Measurements from ENCODE around the gene SEC24C.

GRCh38 chr10:73796766-73797165 is 52.6 kb downstream of the SEC24C start:
- TF ChIP-seq BHLHE40 (IDR thresholded peaks at IDR 0.05; ENCODE audit: borderline replicate concordance): no peak
- no peak for TF ChIP-seq SP1 (IDR thresholded peaks at IDR 0.05)
- TF ChIP-seq ZNF384 (IDR thresholded peaks at IDR 0.05): no peak
- TF ChIP-seq TARDBP (IDR thresholded peaks at IDR 0.05): no peak
- no peak for TF ChIP-seq HDGF (IDR thresholded peaks at IDR 0.05; ENCODE audit: borderline replicate concordance)
- TF ChIP-seq FOXM1 (IDR thresholded peaks at IDR 0.05; ENCODE audit: borderline replicate concordance): no peak
- no peak for TF ChIP-seq SUZ12 (IDR thresholded peaks at IDR 0.05)
- TF ChIP-seq NFRKB (IDR thresholded peaks at IDR 0.05): no peak
- no peak for TF ChIP-seq L3MBTL2 (conservative IDR thresholded peaks at IDR 0.05)
- no peak for TF ChIP-seq FOXK2 (IDR thresholded peaks at IDR 0.05)
- no peak for TF ChIP-seq ELF4 (IDR thresholded peaks at IDR 0.05)
